Neural cell (in vitro differentiated cells): ENCODE data around the gene PC. TPM values are rescaled to one million over a fixed set of nuclear protein-coding genes. Genes with fewer than 3 reads are reported as not detected.
"Not testable (repeated sequence)": the region's sequence is repeated elsewhere in the genome, so short reads cannot be mapped to it uniquely, and the experiment has no call there.

Experiments
- H2AFZ ChIP-seq: fragments of 200-600, 300-800 bp; sonication (generic), shearing (Covaris generic); 2 replicates; pipeline ENCODE4 v1.6.0; 2014; ENCODE audit warnings: low read depth, mild to moderate bottlenecking, antibody characterized with exemption, low read length, moderate library complexity
- H3F3A ChIP-seq: fragments of 200-600 bp; shearing (Covaris generic); 2 replicates; pipeline ENCODE4 v1.6.1; 2016; ENCODE audit warnings: mild to moderate bottlenecking, moderate library complexity, mixed read lengths, antibody characterized with exemption, low read length; ENCODE audit not compliant: insufficient read depth, poor library complexity, severe bottlenecking
- H3K27ac ChIP-seq: fragments of 200-600, 300-800 bp; sonication (generic), shearing (Covaris generic); 2 replicates; pipeline ENCODE4 v1.5.1; 2014; ENCODE audit warnings: mild to moderate bottlenecking, low read length, moderate library complexity
- H3K27me3 ChIP-seq: fragments of 300-800, 200-600 bp; sonication (generic), shearing (Covaris generic); 2 replicates; pipeline ENCODE4 v1.6.0; 2014; ENCODE audit warnings: mild to moderate bottlenecking, low read depth, low read length, moderate library complexity; ENCODE audit not compliant: insufficient read depth
- H3K36me3 ChIP-seq: fragments of 300-800, 200-600 bp; sonication (generic), shearing (Covaris generic); 2 replicates; pipeline ENCODE4 v1.5.1; 2014; ENCODE audit warnings: mild to moderate bottlenecking, antibody characterized with exemption, low read length, moderate library complexity; ENCODE audit not compliant: insufficient read depth
- H3K4me2 ChIP-seq: fragments of 300-800, 200-600 bp; sonication (generic), shearing (Covaris generic); 2 replicates; pipeline ENCODE4 v1.6.0; 2014; ENCODE audit warnings: mild to moderate bottlenecking, low read length
- H3K4me3 ChIP-seq: fragments of 300-800, 200-600 bp; sonication (generic), shearing (Covaris generic); 2 replicates; pipeline ENCODE4 v1.5.1; 2014; ENCODE audit warnings: mild to moderate bottlenecking, low read length, moderate library complexity
- H3K79me2 ChIP-seq: fragments of 200-600 bp; shearing (Covaris generic); replicated peaks from 2 replicates; pipeline ENCODE4 v1.6.0; 2014; ENCODE audit warnings: mild to moderate bottlenecking, low read length, moderate library complexity; ENCODE audit not compliant: insufficient read depth
- H3K9ac ChIP-seq: fragments of 300-800, 200-600 bp; sonication (generic), shearing (Covaris generic); 2 replicates; pipeline ENCODE4 v1.6.1; 2016; ENCODE audit warnings: mild to moderate bottlenecking, low read length, mixed read lengths
- H3K9me2 ChIP-seq: fragments of 200-600 bp; shearing (Covaris generic); 2 replicates; pipeline ENCODE4 v1.6.1; 2016; ENCODE audit warnings: mild to moderate bottlenecking, low read length, mixed read lengths; ENCODE audit not compliant: insufficient read depth
- H3K9me3 ChIP-seq: fragments of 200-600, 300-800 bp; sonication (generic), shearing (Covaris generic); 2 replicates; pipeline ENCODE4 v1.6.1; 2016; ENCODE audit warnings: mild to moderate bottlenecking, mixed run types, low read length, moderate library complexity, mixed read lengths
- H4K20me1 ChIP-seq: fragments of 200-600 bp; shearing (Covaris generic); 2 replicates; pipeline ENCODE4 v1.6.1; 2016; ENCODE audit warnings: mild to moderate bottlenecking, mixed run types; ENCODE audit not compliant: insufficient read depth
- CTCF ChIP-seq: fragments of 450-650 bp; IDR thresholded peaks from 2 replicates; pipeline ENCODE4 v1.5.1; 2014; ENCODE audit warnings: antibody characterized with exemption, mild to moderate bottlenecking, moderate library complexity; ENCODE audit not compliant: poor library complexity, severe bottlenecking
- EP300 ChIP-seq: fragments of 450-650 bp; conservative IDR thresholded peaks from 2 replicates; pipeline ENCODE4 v1.6.1; 2014; ENCODE audit warnings: antibody characterized with exemption, mild to moderate bottlenecking, moderate library complexity; ENCODE audit not compliant: poor library complexity, severe bottlenecking
- EZH2 ChIP-seq: fragments of 200-600, 300-800 bp; shearing (Covaris generic), sonication (generic); IDR thresholded peaks from 2 replicates; pipeline ENCODE4 v1.6.1; 2014; ENCODE audit warnings: antibody characterized with exemption, low read length, borderline replicate concordance, mild to moderate bottlenecking; ENCODE audit not compliant: insufficient read depth, poor library complexity, severe bottlenecking
- MXI1 ChIP-seq: fragments of 450-650 bp; conservative IDR thresholded peaks from 2 replicates; pipeline ENCODE4 v1.6.1; 2014; ENCODE audit warnings: antibody characterized with exemption, mild to moderate bottlenecking; ENCODE audit not compliant: poor library complexity, severe bottlenecking
- POLR2AphosphoS5 ChIP-seq: IDR thresholded peaks from 2 replicates; pipeline ENCODE4 v1.6.1; 2012
- RAD21 ChIP-seq: fragments of 450-650 bp; conservative IDR thresholded peaks from 2 replicates; pipeline ENCODE4 v1.6.1; 2014; ENCODE audit warnings: antibody characterized with exemption, mild to moderate bottlenecking, moderate library complexity
- REST ChIP-seq: IDR thresholded peaks from 2 replicates; pipeline ENCODE4 v1.6.1; 2012; ENCODE audit warnings: borderline replicate concordance
- SMC3 ChIP-seq: fragments of 450-650 bp; conservative IDR thresholded peaks from 2 replicates; pipeline ENCODE4 v1.6.1; 2014; ENCODE audit warnings: antibody characterized with exemption, mild to moderate bottlenecking, moderate library complexity; ENCODE audit not compliant: poor library complexity
- TAF1 ChIP-seq: IDR thresholded peaks from 2 replicates; pipeline ENCODE4 v1.6.1; 2012; ENCODE audit warnings: low read depth
- polyA plus RNA-seq: library from polyadenylated mRNA; depleted of rRNA; stranded (reverse); fragments of >200 nt; gene quantifications from 2 replicates; pipeline ENCODE4 v1.2.3, GENCODE V29; 2014
- small RNA-seq, 3 experiments: library from RNA; depleted of rRNA; stranded (forward); fragments of <200 nt; gene quantifications; one replicate each; pipeline ENCODE3, GENCODE V24; 2012

PC gene
- polyA plus RNA-seq, 1 donor from 2014 or later, result 8.9 TPM

GRCh38 chr11:66800720-66801428, 157.3 kb downstream of the PC start:
- TF ChIP-seq EP300, result no peak
- TF ChIP-seq CTCF, result no peak
- TF ChIP-seq MXI1, result no peak
- no peak for TF ChIP-seq SMC3
- TF ChIP-seq TAF1, result no peak
- no peak for TF ChIP-seq RAD21
- TF ChIP-seq POLR2AphosphoS5, result no peak
- no peak for TF ChIP-seq REST
- no peak for TF ChIP-seq EZH2
- Histone ChIP-seq H3K36me3 (no peaks in the 10 kb centered on the region), H3K79me2 (no peaks in the 10 kb centered on the region), H3K27ac (no peak overlapping the region), H2AFZ (no peak overlapping the region), H3F3A (no peaks in the 10 kb centered on the region), H4K20me1 (no peaks in the 10 kb centered on the region), H3K27me3 (no peaks in the 10 kb centered on the region), H3K9ac (no peak overlapping the region), H3K9me2 (no peaks in the 10 kb centered on the region), H3K4me3 (no peak overlapping the region), H3K4me2 (no peak overlapping the region), H3K9me3 (no peaks in the 10 kb centered on the region)

GRCh38 chr11:66799815-66800214, 158.4 kb downstream of the PC start:
- not testable (repeated sequence) for H3K4me3 ChIP-seq, H3K9me2 ChIP-seq, H3K4me2 ChIP-seq, H3K27ac ChIP-seq, H3K36me3 ChIP-seq, H3F3A ChIP-seq, H3K9me3 ChIP-seq, H3K79me2 ChIP-seq, H3K9ac ChIP-seq, H3K27me3 ChIP-seq, H2AFZ ChIP-seq, H4K20me1 ChIP-seq

Small RNAs within 50 kb of the gene (small RNA-seq; reads per million reads assigned to genes)
- gene MIR3163, result 0 to 0.46 (median 0) reads per million in 3 experiments
- gene RNU7-23P, result 0 reads per million in 3 experiments

Other genes with a start within 250 kb of the PC start
- 159 and 219 TPM in 2 replicates for gene SPTBN2, start 229.2 kb downstream of the PC start, polyA plus RNA-seq
- 50.5 and 58.2 TPM in 2 replicates for gene RCE1, start 114.9 kb downstream of the PC start, polyA plus RNA-seq
- 85.0 and 104 TPM in 2 replicates for gene LRFN4, start 101.3 kb downstream of the PC start, polyA plus RNA-seq
- not detected in 2 replicates for gene C11orf86, start 16.9 kb upstream of the PC start, polyA plus RNA-seq
- 2.1 and 2.3 TPM in 2 replicates for gene SYT12, start 64.8 kb upstream of the PC start, polyA plus RNA-seq
- 0.28 TPM in 1 of 2 replicates, not detected in the other for gene RHOD, start 98.5 kb upstream of the PC start, polyA plus RNA-seq
- 10.3 and 12.4 TPM in 2 replicates for gene KDM2A, start 160.9 kb upstream of the PC start, polyA plus RNA-seq